DOHH2 (cell line): ENCODE measurements around the gene LGALS12.
"Not testable (repeated sequence)": the region's sequence is repeated elsewhere in the genome, so short reads cannot be mapped to it uniquely, and the experiment has no call there.

Experiments
- H3F3A ChIP-seq: fragments of 200-600 bp; sonication (generic), shearing (Covaris generic); 2 replicates; pipeline ENCODE4 v1.6.0; 2016; ENCODE audit warnings: antibody characterized with exemption, mild to moderate bottlenecking; ENCODE audit not compliant: control insufficient read depth, insufficient read depth
- H3K27ac ChIP-seq: fragments of 200-600 bp; sonication (generic); 2 replicates; pipeline ENCODE4 v1.5.1; 2014; ENCODE audit warnings: low read depth, mild to moderate bottlenecking, low read length, moderate library complexity
- H3K27me3 ChIP-seq: fragments of 200-600 bp; sonication (generic); 2 replicates; pipeline ENCODE4 v1.6.1; 2014; ENCODE audit warnings: mild to moderate bottlenecking, low read length, mixed read lengths; ENCODE audit not compliant: control insufficient read depth
- H3K36me3 ChIP-seq: fragments of 200-600 bp; sonication (generic); 2 replicates; pipeline ENCODE4 v1.6.1; 2014; ENCODE audit warnings: mild to moderate bottlenecking, low read length, moderate library complexity, mixed read lengths; ENCODE audit not compliant: control insufficient read depth
- H3K4me1 ChIP-seq: fragments of 200-600 bp; sonication (generic); 2 replicates; pipeline ENCODE4 v1.6.1; 2014; ENCODE audit warnings: mild to moderate bottlenecking, low read length, mixed read lengths; ENCODE audit not compliant: control insufficient read depth
- H3K4me2 ChIP-seq: fragments of 200-600 bp; sonication (generic); 2 replicates; pipeline ENCODE4 v1.6.0; 2014; ENCODE audit warnings: mild to moderate bottlenecking, low read length, moderate library complexity
- H3K4me3 ChIP-seq: fragments of 200-600 bp; sonication (generic); 2 replicates; pipeline ENCODE4 v1.5.1; 2014; ENCODE audit warnings: mild to moderate bottlenecking, low read length, mixed read lengths
- H3K79me2 ChIP-seq: fragments of 200-600 bp; sonication (generic); 2 replicates; pipeline ENCODE4 v1.6.1; 2014; ENCODE audit warnings: mild to moderate bottlenecking, low read length, mixed read lengths; ENCODE audit not compliant: control insufficient read depth
- H3K9me2 ChIP-seq: fragments of 200-600 bp; sonication (generic); replicated peaks from 2 replicates; pipeline ENCODE4 v1.6.1; 2014; ENCODE audit warnings: mild to moderate bottlenecking, low read length, mixed read lengths; ENCODE audit not compliant: control insufficient read depth
- H3K9me3 ChIP-seq: fragments of 200-600 bp; sonication (generic); 2 replicates; pipeline ENCODE4 v1.6.1; 2014; ENCODE audit warnings: antibody characterized with exemption, low read length, mixed read lengths; ENCODE audit not compliant: control insufficient read depth, insufficient read depth
- H4K20me1 ChIP-seq: fragments of 200-600 bp; sonication (generic); 2 replicates; pipeline ENCODE4 v1.6.0; 2014; ENCODE audit warnings: low read depth, mild to moderate bottlenecking, antibody characterized with exemption, low read length, moderate library complexity; ENCODE audit not compliant: control insufficient read depth, insufficient read depth
- EZH2phosphoT487 ChIP-seq: fragments of 200-600 bp; sonication (generic); IDR thresholded peaks from 2 replicates; pipeline ENCODE4 v1.6.1; 2017; ENCODE audit warnings: borderline replicate concordance, mild to moderate bottlenecking, antibody characterized with exemption, low read length, moderate library complexity, mixed read lengths
- TF ChIP-seq, protein P1 (sequence below): fragments of 200-600 bp; sonication (generic); IDR thresholded peaks from one replicate; pipeline ENCODE4 v1.5.1; 2014; ENCODE audit warnings: antibody characterized with exemption, mild to moderate bottlenecking, low read depth, low read length; ENCODE audit not compliant: poor library complexity, severe bottlenecking

Gene LGALS12

DNA sequence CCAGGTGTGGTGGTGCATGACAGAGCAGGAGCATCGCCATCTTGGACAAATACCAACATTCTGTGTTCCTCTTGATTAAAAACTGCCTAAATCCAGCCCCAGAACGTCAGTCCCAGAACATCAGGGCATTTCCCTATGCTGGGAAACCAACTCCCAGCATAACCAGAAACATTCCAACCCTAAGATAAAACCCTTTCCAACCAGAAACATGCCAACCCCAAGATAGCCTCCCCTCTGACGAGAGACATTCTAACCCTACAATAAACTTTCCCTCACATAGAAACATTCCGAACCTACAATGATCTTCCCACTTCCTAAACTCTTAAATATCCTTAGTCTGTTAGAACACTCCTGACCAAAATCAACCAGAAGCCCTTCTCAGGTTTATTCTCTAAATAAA lies 42.3 kb downstream of the LGALS12 start:
- H3K4me3 ChIP-seq: no peak overlapping the region
- no peak overlapping the region for H3K27ac ChIP-seq
- peaks cover 10% of the 10 kb centered on the region for H3K4me1 ChIP-seq
- H3K79me2 ChIP-seq: no peaks in the 10 kb centered on the region
- no peak overlapping the region for H3K4me2 ChIP-seq
- no peaks in the 10 kb centered on the region for H4K20me1 ChIP-seq
- H3F3A ChIP-seq: no peaks in the 10 kb centered on the region
- no peaks in the 10 kb centered on the region for H3K9me3 ChIP-seq
- H3K36me3 ChIP-seq: no peaks in the 10 kb centered on the region
- TF ChIP-seq, protein P1, sequence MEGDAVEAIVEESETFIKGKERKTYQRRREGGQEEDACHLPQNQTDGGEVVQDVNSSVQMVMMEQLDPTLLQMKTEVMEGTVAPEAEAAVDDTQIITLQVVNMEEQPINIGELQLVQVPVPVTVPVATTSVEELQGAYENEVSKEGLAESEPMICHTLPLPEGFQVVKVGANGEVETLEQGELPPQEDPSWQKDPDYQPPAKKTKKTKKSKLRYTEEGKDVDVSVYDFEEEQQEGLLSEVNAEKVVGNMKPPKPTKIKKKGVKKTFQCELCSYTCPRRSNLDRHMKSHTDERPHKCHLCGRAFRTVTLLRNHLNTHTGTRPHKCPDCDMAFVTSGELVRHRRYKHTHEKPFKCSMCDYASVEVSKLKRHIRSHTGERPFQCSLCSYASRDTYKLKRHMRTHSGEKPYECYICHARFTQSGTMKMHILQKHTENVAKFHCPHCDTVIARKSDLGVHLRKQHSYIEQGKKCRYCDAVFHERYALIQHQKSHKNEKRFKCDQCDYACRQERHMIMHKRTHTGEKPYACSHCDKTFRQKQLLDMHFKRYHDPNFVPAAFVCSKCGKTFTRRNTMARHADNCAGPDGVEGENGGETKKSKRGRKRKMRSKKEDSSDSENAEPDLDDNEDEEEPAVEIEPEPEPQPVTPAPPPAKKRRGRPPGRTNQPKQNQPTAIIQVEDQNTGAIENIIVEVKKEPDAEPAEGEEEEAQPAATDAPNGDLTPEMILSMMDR: no peak
- no peak for TF ChIP-seq EZH2phosphoT487
- H3K9me2 ChIP-seq: no peaks in the 10 kb centered on the region
- H3K27me3 ChIP-seq: peaks cover 3% of the 10 kb centered on the region; the same call in 1 of the 2 replicates

- no peaks in the 10 kb centered on the region for H3K79me2 ChIP-seq
- no peaks in the 10 kb centered on the region for H3K9me3 ChIP-seq
- no peak overlapping the region for H3K4me3 ChIP-seq
- no peaks in the 10 kb centered on the region for H3K36me3 ChIP-seq
- no peaks in the 10 kb centered on the region for H3F3A ChIP-seq
- H3K4me1 ChIP-seq: peaks cover 20% of the 10 kb centered on the region
- H4K20me1 ChIP-seq: no peaks in the 10 kb centered on the region
- peaks cover 3% of the 10 kb centered on the region; the same call in 1 of the 2 replicates for H3K27me3 ChIP-seq
- no peaks in the 10 kb centered on the region for H3K9me2 ChIP-seq
- H3K4me2 ChIP-seq: no peak overlapping the region
- H3K27ac ChIP-seq: no peak overlapping the region
- no peak for TF ChIP-seq EZH2phosphoT487
- TF ChIP-seq, protein P1: no peak
These were observed 43.5 kb downstream of the LGALS12 start for GRCh38 chr11:63549411-63549810.

DNA sequence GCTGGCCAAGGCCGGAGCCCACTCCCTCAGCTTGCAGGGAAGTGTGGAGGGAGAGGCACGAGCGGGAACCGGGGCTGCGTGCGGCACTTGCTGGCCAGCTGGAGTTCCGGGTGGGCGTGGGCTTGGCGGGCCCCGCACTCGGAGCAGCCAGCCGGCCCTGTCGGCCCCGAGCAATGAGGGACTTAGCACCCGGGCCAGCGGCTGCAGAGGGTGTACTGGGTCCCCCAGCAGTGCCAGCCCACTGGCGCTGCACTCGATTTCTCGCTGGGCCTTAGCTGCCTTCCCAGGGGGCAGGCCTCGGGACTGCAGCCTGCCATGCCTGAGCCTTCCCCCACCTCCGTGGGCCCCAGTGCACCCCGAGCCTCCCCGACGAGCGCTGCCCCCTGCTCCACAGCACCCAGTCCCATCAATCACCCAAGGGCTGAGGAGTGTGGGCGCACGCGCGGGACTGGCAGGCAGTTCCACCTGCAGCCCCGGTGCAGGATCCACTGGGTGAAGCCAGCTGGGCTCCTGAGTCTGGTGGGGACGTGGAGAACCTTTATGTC lies 44.3 kb downstream of the LGALS12 start:
- not testable (repeated sequence) for H3K9me3 ChIP-seq, H3K4me2 ChIP-seq, H3K4me3 ChIP-seq, H3F3A ChIP-seq, H3K9me2 ChIP-seq, H3K27me3 ChIP-seq, H3K27ac ChIP-seq, H4K20me1 ChIP-seq, H3K79me2 ChIP-seq, H3K36me3 ChIP-seq
- peaks cover 24% of the 10 kb centered on the region for H3K4me1 ChIP-seq

DNA sequence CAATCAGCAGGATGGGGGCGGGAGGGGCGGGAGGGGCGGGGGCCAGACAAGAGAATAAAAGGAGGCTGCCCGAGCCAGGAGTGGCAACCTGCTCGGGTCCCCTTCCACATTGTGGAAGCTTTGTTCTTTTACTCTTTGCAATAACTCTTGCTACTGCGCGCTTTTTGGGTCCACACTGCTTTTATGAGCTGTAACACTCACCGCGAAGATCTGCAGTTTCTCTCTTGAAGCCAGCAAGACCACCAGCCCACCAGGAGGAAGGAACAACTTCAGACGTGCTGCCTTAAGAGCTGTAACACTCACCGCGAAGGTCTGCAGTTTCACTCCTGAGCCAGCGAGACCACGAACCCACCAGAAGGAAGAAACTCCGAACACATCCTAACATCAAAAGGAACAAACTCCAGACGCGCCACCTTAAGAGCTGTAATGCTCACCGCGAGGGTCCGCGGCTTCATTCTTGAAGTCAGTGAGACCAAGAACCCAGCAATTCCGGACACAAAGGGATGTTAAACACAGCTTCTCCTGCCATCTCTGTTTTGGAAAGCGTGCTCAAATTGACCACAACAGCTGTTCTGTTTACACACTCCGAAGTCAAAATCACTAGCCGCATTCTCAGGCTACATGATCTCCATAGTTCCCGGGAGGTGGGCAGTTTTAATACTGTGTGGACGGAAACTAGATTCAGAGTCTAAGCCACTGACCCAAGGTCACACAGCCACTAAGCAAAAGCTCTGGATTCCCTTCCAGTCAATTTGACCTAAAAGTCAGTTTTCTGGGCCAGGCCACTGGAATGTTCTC lies 45.4 kb downstream of the LGALS12 start:
- Histone ChIP-seq H3K4me1 (peaks cover 30% of the 10 kb centered on the region), H3K36me3 (no peaks in the 10 kb centered on the region), H3K9me2 (no peaks in the 10 kb centered on the region), H3F3A (no peaks in the 10 kb centered on the region), H3K4me3 (no peak overlapping the region), H3K79me2 (no peaks in the 10 kb centered on the region), H3K4me2 (no peak overlapping the region), H3K9me3 (no peaks in the 10 kb centered on the region), H4K20me1 (no peaks in the 10 kb centered on the region), H3K27ac (no peak overlapping the region), H3K27me3 (no peaks in the 10 kb centered on the region)
- no peak for TF ChIP-seq EZH2phosphoT487
- TF ChIP-seq, protein P1: no peak
